H9 (cell line): Measurements from ENCODE around the gene CCL3. TPM values are rescaled to one million over a fixed set of nuclear protein-coding genes. Genes with fewer than 3 reads are reported as not detected.
"Not testable (repeated sequence)": the region's sequence is repeated elsewhere in the genome, so short reads cannot be mapped to it uniquely, and the experiment has no call there.

ENCODE experiments used
- DNase-seq: peaks from one replicate; pipeline ENCODE4 v3.0.0-alpha.2; 2017
- H2AFZ ChIP-seq: one replicate; pipeline ENCODE4 v1.6.1; 2013; ENCODE audit warnings: mild to moderate bottlenecking, low read length, control low read depth, moderate library complexity
- H2AK5ac ChIP-seq: 2 replicates; pipeline ENCODE4 v1.6.1; 2013; ENCODE audit warnings: low read length, control low read depth, mixed read lengths; ENCODE audit not compliant: insufficient read length
- H2BK120ac ChIP-seq: one replicate; pipeline ENCODE4 v1.6.1; 2013; ENCODE audit warnings: low read depth, mild to moderate bottlenecking, low read length, control low read depth, inconsistent platforms; ENCODE audit not compliant: poor library complexity, severe bottlenecking
- H2BK12ac ChIP-seq: 2 replicates; pipeline ENCODE4 v1.6.1; 2013; ENCODE audit warnings: low read length, control low read depth, mixed read lengths, low read depth; ENCODE audit not compliant: insufficient read length
- H2BK15ac ChIP-seq: 2 replicates; pipeline ENCODE4 v1.6.1; 2013; ENCODE audit warnings: low read depth, low read length, control low read depth
- H2BK20ac ChIP-seq: one replicate; pipeline ENCODE4 v1.6.1; 2013; ENCODE audit warnings: low read depth, mild to moderate bottlenecking, low read length, control low read depth, inconsistent platforms; ENCODE audit not compliant: poor library complexity, severe bottlenecking
- H2BK5ac ChIP-seq: 2 replicates; pipeline ENCODE4 v1.6.1; 2013; ENCODE audit warnings: low read length, control low read depth, mixed read lengths; ENCODE audit not compliant: insufficient read length
- H3K14ac ChIP-seq: 2 replicates; pipeline ENCODE4 v1.6.1; 2013; ENCODE audit warnings: low read length, control low read depth; ENCODE audit not compliant: insufficient read depth
- H3K18ac ChIP-seq: 2 replicates; pipeline ENCODE4 v1.6.1; 2013; ENCODE audit warnings: low read depth, mild to moderate bottlenecking, mixed read lengths, low read length, control low read depth; ENCODE audit not compliant: insufficient read length
- H3K23ac ChIP-seq: 2 replicates; pipeline ENCODE4 v1.6.1; 2013; ENCODE audit warnings: low read length, control low read depth, mixed read lengths, low read depth; ENCODE audit not compliant: insufficient read length
- H3K23me2 ChIP-seq: 2 replicates; pipeline ENCODE4 v1.6.1; 2013; ENCODE audit warnings: low read depth, mild to moderate bottlenecking, mixed read lengths, low read length, control low read depth; ENCODE audit not compliant: insufficient read length, poor library complexity, severe bottlenecking
- H3K27ac ChIP-seq: 2 replicates; pipeline ENCODE4 v1.5.1; 2013; ENCODE audit warnings: low read length, control low read depth, mixed read lengths, low read depth; ENCODE audit not compliant: insufficient read length
- H3K27me3 ChIP-seq: 2 replicates; pipeline ENCODE4 v1.6.1; 2013; ENCODE audit warnings: low read length, control low read depth, inconsistent platforms; ENCODE audit not compliant: insufficient read depth
- H3K4ac ChIP-seq: 2 replicates; pipeline ENCODE4 v1.6.1; 2013; ENCODE audit warnings: low read depth, mild to moderate bottlenecking, control low read depth, inconsistent platforms, low read length, moderate library complexity
- H3K4me1 ChIP-seq: 2 replicates; pipeline ENCODE4 v1.6.1; 2013; ENCODE audit warnings: low read length, control low read depth, inconsistent platforms; ENCODE audit not compliant: insufficient read depth
- H3K4me2 ChIP-seq: 2 replicates; pipeline ENCODE4 v1.6.1; 2013; ENCODE audit warnings: low read length, control low read depth, mixed read lengths; ENCODE audit not compliant: insufficient read length, insufficient read depth
- H3K56ac ChIP-seq: 2 replicates; pipeline ENCODE4 v1.6.1; 2013; ENCODE audit warnings: low read depth, mild to moderate bottlenecking, mixed read lengths, low read length, control low read depth; ENCODE audit not compliant: insufficient read length
- H3K79me1 ChIP-seq: 2 replicates; pipeline ENCODE4 v1.6.1; 2013; ENCODE audit warnings: low read depth, mild to moderate bottlenecking, moderate library complexity, low read length, control low read depth, inconsistent platforms; ENCODE audit not compliant: insufficient read depth, poor library complexity, severe bottlenecking
- H3K79me2 ChIP-seq: 2 replicates; pipeline ENCODE4 v1.6.1; 2013; ENCODE audit warnings: low read length, control low read depth, inconsistent platforms; ENCODE audit not compliant: insufficient read depth
- H3K9ac ChIP-seq: 2 replicates; pipeline ENCODE4 v1.6.1; 2013; ENCODE audit warnings: low read length, control low read depth, mixed read lengths; ENCODE audit not compliant: insufficient read length; ENCODE audit errors: extremely low read depth
- H3K9me3 ChIP-seq: one replicate; pipeline ENCODE4 v1.6.1; 2013; ENCODE audit warnings: low read depth, low read length, inconsistent platforms; ENCODE audit not compliant: control insufficient read depth
- H3T11ph ChIP-seq: one replicate; pipeline ENCODE4 v1.6.1; 2013; ENCODE audit warnings: mild to moderate bottlenecking, low read length, control low read depth, inconsistent platforms
- H4K20me1 ChIP-seq: one replicate; pipeline ENCODE4 v1.6.1; 2013; ENCODE audit not compliant: control insufficient read depth, insufficient read length, insufficient read depth
- H4K5ac ChIP-seq: 2 replicates; pipeline ENCODE4 v1.6.1; 2013; ENCODE audit warnings: low read depth, mild to moderate bottlenecking, mixed read lengths, low read length, control low read depth; ENCODE audit not compliant: insufficient read length
- H4K8ac ChIP-seq: replicated peaks from 2 replicates; pipeline ENCODE4 v1.6.1; 2013; ENCODE audit warnings: low read length, control low read depth, mixed read lengths, low read depth; ENCODE audit not compliant: insufficient read length
- H4K91ac ChIP-seq: 2 replicates; pipeline ENCODE4 v1.6.1; 2013; ENCODE audit warnings: low read depth, mild to moderate bottlenecking, moderate library complexity, mixed read lengths, low read length, control low read depth; ENCODE audit not compliant: insufficient read length
- H3K27ac Mint-ChIP-seq, 3 experiments: 2 replicates in 2 of 3; 3 replicates in 1 of 3; pipeline ENCODE4 v1.8.0; 2020 to 2021; ENCODE audit warnings: mixed read lengths in 3 of 3, mild to moderate bottlenecking in 1 of 3, moderate library complexity in 1 of 3
- H3K27me3 Mint-ChIP-seq: 2 replicates; pipeline ENCODE4 v1.8.0; 2021; ENCODE audit warnings: low read depth, mild to moderate bottlenecking, moderate library complexity, mixed read lengths
- H3K36me3 Mint-ChIP-seq, 3 experiments: 2 replicates in 2 of 3; 3 replicates in 1 of 3; pipeline ENCODE4 v1.8.0; 2020 to 2021; ENCODE audit warnings: low read depth in 3 of 3, mixed read lengths in 3 of 3; ENCODE audit not compliant: insufficient read depth in 1 of 3
- H3K4me1 Mint-ChIP-seq, 2 experiments: 2 replicates each; pipeline ENCODE4 v1.8.0; 2020; ENCODE audit warnings: mixed read lengths in 2 of 2
- H3K4me3 Mint-ChIP-seq, 2 experiments: 2 replicates in 1 of 2; 3 replicates in 1 of 2; pipeline ENCODE4 v1.8.0; 2020 to 2021; ENCODE audit warnings: mild to moderate bottlenecking in 2 of 2, mixed read lengths in 2 of 2, moderate library complexity in 1 of 2
- H3K9me3 Mint-ChIP-seq, 2 experiments: 2 replicates in 1 of 2; 3 replicates in 1 of 2; pipeline ENCODE4 v1.8.0; 2020; ENCODE audit warnings: mild to moderate bottlenecking in 2 of 2, mixed read lengths in 2 of 2, moderate library complexity in 1 of 2
- WGBS: extraction: QIAGEN DNeasy Blood & Tissue Kit; methylation state at CpG from one replicate; pipeline ENCODE4 v1.1.7; 2013; ENCODE audit warnings: missing lambda C conversion rate, low lambda C conversion rate, mixed read lengths; ENCODE audit not compliant: insufficient read length; ENCODE audit errors: extremely low coverage; 5-methylcytosine and 5-hydroxymethylcytosine counted together
- total RNA-seq: library from RNA; stranded (reverse); gene quantifications from 2 replicates; pipeline ENCODE4 v1.2.1, GENCODE V29; 2021

The CCL3 gene
- total RNA-seq, 1 experiment from 2014 or later: not detected

GRCh38 chr17:36087471-36087870 is 2.5 kb downstream of the CCL3 start:
- not testable (repeated sequence) for H4K20me1 ChIP-seq, H3K27me3 Mint-ChIP-seq, H3K4me3 Mint-ChIP-seq, H3K23me2 ChIP-seq, H4K8ac ChIP-seq, H3K4me2 ChIP-seq, H2BK20ac ChIP-seq, H4K5ac ChIP-seq, H3K4ac ChIP-seq, H2AK5ac ChIP-seq, H3K9ac ChIP-seq, H3K14ac ChIP-seq, H3K23ac ChIP-seq, H2BK15ac ChIP-seq, H2AFZ ChIP-seq, H3K4me1 ChIP-seq, H3K56ac ChIP-seq, H3K27ac ChIP-seq, DNase-seq, H3K79me2 ChIP-seq, H2BK120ac ChIP-seq, H3K27ac Mint-ChIP-seq, H2BK12ac ChIP-seq, H3K27me3 ChIP-seq, H3K9me3 Mint-ChIP-seq, H3K9me3 ChIP-seq, H3K36me3 Mint-ChIP-seq, H3K79me1 ChIP-seq, H3T11ph ChIP-seq, H2BK5ac ChIP-seq, H4K91ac ChIP-seq, H3K18ac ChIP-seq
- no CpG with 5 or more reads among the region's 3 CpGs for WGBS
- peaks cover 23% of the 10 kb centered on the region in 2 experiments for H3K4me1 Mint-ChIP-seq
